Ovary (tissue), 9 donors: ENCODE measurements around the gene CDKAL1. TPM values are rescaled to one million over a fixed set of nuclear protein-coding genes. Genes with fewer than 3 reads are reported as not detected.

Source experiments
- DNase-seq, 5 donors: peaks; one replicate each; pipeline ENCODE4 v3.0.0-alpha.2; 2019 to 2020
- H3K27ac ChIP-seq, 2 donors: fragments of 200-600 bp; one replicate each; pipeline versions ENCODE4 v1.5.1 to v1.8.0; 2019 to 2022
- H3K27me3 ChIP-seq: fragments of 200-600 bp; one replicate; pipeline ENCODE4 v1.8.0; 2022
- H3K36me3 ChIP-seq: fragments of 200-600 bp; sonication (generic); one replicate; pipeline ENCODE4 v1.5.1; 2019
- H3K4me1 ChIP-seq: one replicate; pipeline ENCODE4 v1.8.1; 2013; ENCODE audit warnings: mild to moderate bottlenecking, moderate library complexity; ENCODE audit not compliant: insufficient read depth
- H3K4me3 ChIP-seq: fragments of 200-600 bp; sonication (generic); one replicate; pipeline ENCODE4 v1.5.1; 2017
- H3K9me3 ChIP-seq, 2 donors: fragments of 200-600 bp in 1 of 2; sonication (generic) in 1 of 2; one replicate each; pipeline versions ENCODE4 v1.5.1 to v1.8.1; 2013 to 2019; ENCODE audit warnings: mild to moderate bottlenecking in 1 of 2, moderate library complexity in 1 of 2
- EP300 ChIP-seq: sonication (generic); formaldehyde crosslinking; IDR thresholded peaks from one replicate; pipeline ENCODE4 v1.6.1; 2017; ENCODE audit warnings: antibody characterized with exemption
- POLR2A ChIP-seq: fragments of 450-650 bp; IDR thresholded peaks from one replicate; pipeline ENCODE4 v1.6.1; 2017; ENCODE audit warnings: antibody characterized with exemption, mild to moderate bottlenecking, moderate library complexity
- WGBS, 3 donors: extraction: QIAGEN DNeasy Blood & Tissue Kit in 1 of 3; methylation state at CpG; one replicate each; pipeline versions ENCODE4 v1.1.5 to v1.1.7; 2013 to 2017; 5-methylcytosine and 5-hydroxymethylcytosine counted together
- intact Hi-C, 4 donors: fragments of 100-400 bp; cut with DNase I; formaldehyde crosslinking; loops; one replicate each; pipeline versions ENCODE4 v1.11.0 to v1.15.1; 2022 to 2023
- polyA plus RNA-seq, 2 donors: library from polyadenylated mRNA; stranded (reverse); fragments of 200-250 nt in 1 of 2; fragments of 350-450 nt in 1 of 2; fragmentation: Illumina TruSeq in 1 of 2; extraction: RNeasy Lipid Tissue Mini Kit (QIAGEN cat#74804) in 1 of 2; gene quantifications; one replicate each; pipeline ENCODE4 v1.2.3, GENCODE V29; 2013 to 2014
- total RNA-seq, 7 donors: library from RNA; depleted of rRNA in 2 of 7; stranded (reverse); fragments of >200 nt in 2 of 7; fragmentation: NEBNext Ultra II Directional in 3 of 7; extraction: Animal tissue kit (Norgen Biotek cat#: 25700) in 3 of 7; gene quantifications; one replicate each; pipeline versions ENCODE4 v1.1.0 to v1.2.4, GENCODE V29; 2016 to 2023
- TF ChIP-seq, protein P1 (sequence below), 3 donors: fragments of 450-650 bp in 2 of 3; fragments of 200-600 bp in 1 of 3; IDR thresholded peaks; one replicate each; pipeline versions ENCODE4 v1.5.1 to v1.8.0; 2016 to 2022; ENCODE audit warnings: antibody characterized with exemption in 3 of 3, mild to moderate bottlenecking in 1 of 3
- donor health status: DM: no; HTN: no; CAD: no; lungs with moderate emphysema.
- donor health status: DM: no; HTN: no; CAD: no.
- donor health status: Bipolar disorder and iron deficiency.
- donor health status: DM: yes; HTN: yes; CAD: no.
- donor health status: DM: no; HTN: no; CAD: no.
- donor health status: DM: yes; HTN: yes; CAD: no.

CDKAL1 gene
- total and polyA plus RNA-seq, 9 donors: 6.8 to 21.3 (median 18.9) TPM

- H3K27me3 ChIP-seq: no peaks in the 10 kb centered on the region
- TF ChIP-seq POLR2A: no peak
- no peak for TF ChIP-seq EP300
- TF ChIP-seq, protein P1, sequence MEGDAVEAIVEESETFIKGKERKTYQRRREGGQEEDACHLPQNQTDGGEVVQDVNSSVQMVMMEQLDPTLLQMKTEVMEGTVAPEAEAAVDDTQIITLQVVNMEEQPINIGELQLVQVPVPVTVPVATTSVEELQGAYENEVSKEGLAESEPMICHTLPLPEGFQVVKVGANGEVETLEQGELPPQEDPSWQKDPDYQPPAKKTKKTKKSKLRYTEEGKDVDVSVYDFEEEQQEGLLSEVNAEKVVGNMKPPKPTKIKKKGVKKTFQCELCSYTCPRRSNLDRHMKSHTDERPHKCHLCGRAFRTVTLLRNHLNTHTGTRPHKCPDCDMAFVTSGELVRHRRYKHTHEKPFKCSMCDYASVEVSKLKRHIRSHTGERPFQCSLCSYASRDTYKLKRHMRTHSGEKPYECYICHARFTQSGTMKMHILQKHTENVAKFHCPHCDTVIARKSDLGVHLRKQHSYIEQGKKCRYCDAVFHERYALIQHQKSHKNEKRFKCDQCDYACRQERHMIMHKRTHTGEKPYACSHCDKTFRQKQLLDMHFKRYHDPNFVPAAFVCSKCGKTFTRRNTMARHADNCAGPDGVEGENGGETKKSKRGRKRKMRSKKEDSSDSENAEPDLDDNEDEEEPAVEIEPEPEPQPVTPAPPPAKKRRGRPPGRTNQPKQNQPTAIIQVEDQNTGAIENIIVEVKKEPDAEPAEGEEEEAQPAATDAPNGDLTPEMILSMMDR (IDR thresholded peaks at IDR 0.05): no peak
- no peaks in the 10 kb centered on the region for H3K9me3 ChIP-seq
- intact Hi-C loops: no loop called here
- H3K4me1 ChIP-seq: no peaks in the 10 kb centered on the region
- no peak overlapping the region for H3K27ac ChIP-seq
- WGBS, 3 donors: 92 to 96% (median 94%) methylated on average over 5 of the region's 5 CpGs
- DNase-seq: no peak
- no peak overlapping the region for H3K4me3 ChIP-seq
- H3K36me3 ChIP-seq: no peaks in the 10 kb centered on the region
Observed at GRCh38 chr6:21045135-21045700, 511.0 kb downstream of the CDKAL1 start.

DNA sequence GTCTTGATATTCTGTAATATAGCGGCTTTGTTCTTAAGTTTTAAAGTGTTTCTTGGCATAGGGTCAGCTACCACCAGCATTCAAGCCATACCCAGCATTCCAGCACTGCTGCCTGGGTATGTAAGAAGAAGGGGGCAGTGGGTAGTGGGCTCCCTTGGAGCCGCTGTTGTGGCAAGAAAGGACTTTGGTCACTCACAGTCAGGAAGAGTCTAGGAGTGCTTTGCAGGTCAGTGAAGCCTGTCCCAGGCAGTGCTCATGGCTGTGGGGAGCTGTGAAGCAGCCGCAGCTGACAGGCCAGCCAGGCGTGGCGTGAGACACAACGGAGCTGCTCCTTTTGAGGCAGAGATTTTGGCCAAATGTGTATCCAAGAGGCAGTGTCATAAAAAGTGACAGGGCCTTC, 512.0 kb downstream of the CDKAL1 start:
- 96 to 98% (median 96%) methylated on average over 6 of the region's 6 CpGs for WGBS, 3 donors
- TF ChIP-seq POLR2A: no peak
- TF ChIP-seq, protein P1 (IDR thresholded peaks at IDR 0.05): no peak
- H3K27me3 ChIP-seq: no peaks in the 10 kb centered on the region
- H3K27ac ChIP-seq: no peak overlapping the region
- DNase-seq: no peak
- no peak overlapping the region for H3K4me3 ChIP-seq
- H3K4me1 ChIP-seq: no peaks in the 10 kb centered on the region
- no peaks in the 10 kb centered on the region for H3K9me3 ChIP-seq
- H3K36me3 ChIP-seq: no peaks in the 10 kb centered on the region
- intact Hi-C loops: no loop called here

GRCh38 chr6:21048047-21048446, 513.8 kb downstream of the CDKAL1 start:
- intact Hi-C loops: no loop called here
- TF ChIP-seq, protein P1 (IDR thresholded peaks at IDR 0.05): no peak
- no peak for TF ChIP-seq EP300
- no peak for TF ChIP-seq POLR2A
- no peaks in the 10 kb centered on the region for H3K27me3 ChIP-seq
- 84 to 90% (median 87%) methylated on average over 2 of the region's 2 CpGs for WGBS, 3 donors
- no peak overlapping the region for H3K27ac ChIP-seq
- H3K4me1 ChIP-seq: no peaks in the 10 kb centered on the region
- no peak for DNase-seq
- H3K9me3 ChIP-seq: no peaks in the 10 kb centered on the region
- no peak overlapping the region for H3K4me3 ChIP-seq
- no peaks in the 10 kb centered on the region for H3K36me3 ChIP-seq

- Histone ChIP-seq H3K27me3 (no peaks in the 10 kb centered on the region), H3K9me3 (no peaks in the 10 kb centered on the region), H3K4me3 (no peak overlapping the region), H3K4me1 (no peaks in the 10 kb centered on the region), H3K27ac (no peak overlapping the region), H3K36me3 (no peaks in the 10 kb centered on the region)
- intact Hi-C loops: no loop called here
- DNase-seq: no peak
- TF ChIP-seq, protein P1 (IDR thresholded peaks at IDR 0.05): no peak
- no peak for TF ChIP-seq POLR2A
- TF ChIP-seq EP300: no peak
Observed at GRCh38 chr6:21049148-21049547, 514.9 kb downstream of the CDKAL1 start.
